HT-29 (cell line): Measurements from ENCODE around the gene CAPN14. TPM values are rescaled to one million over a fixed set of nuclear protein-coding genes. Genes with fewer than 3 reads are reported as not detected.

Experiments used
- DNase-seq: peaks from one replicate; pipeline ENCODE4 v3.0.0-alpha.2; 2015; ENCODE audit warnings: low spot score
- total RNA-seq: library from RNA; depleted of rRNA; stranded (reverse); fragments of >200 nt; shearing (Covaris generic); gene quantifications from 2 replicates; pipeline ENCODE4 v1.2.3, GENCODE V29; 2014; rRNA removed

The CAPN14 gene, protein sequence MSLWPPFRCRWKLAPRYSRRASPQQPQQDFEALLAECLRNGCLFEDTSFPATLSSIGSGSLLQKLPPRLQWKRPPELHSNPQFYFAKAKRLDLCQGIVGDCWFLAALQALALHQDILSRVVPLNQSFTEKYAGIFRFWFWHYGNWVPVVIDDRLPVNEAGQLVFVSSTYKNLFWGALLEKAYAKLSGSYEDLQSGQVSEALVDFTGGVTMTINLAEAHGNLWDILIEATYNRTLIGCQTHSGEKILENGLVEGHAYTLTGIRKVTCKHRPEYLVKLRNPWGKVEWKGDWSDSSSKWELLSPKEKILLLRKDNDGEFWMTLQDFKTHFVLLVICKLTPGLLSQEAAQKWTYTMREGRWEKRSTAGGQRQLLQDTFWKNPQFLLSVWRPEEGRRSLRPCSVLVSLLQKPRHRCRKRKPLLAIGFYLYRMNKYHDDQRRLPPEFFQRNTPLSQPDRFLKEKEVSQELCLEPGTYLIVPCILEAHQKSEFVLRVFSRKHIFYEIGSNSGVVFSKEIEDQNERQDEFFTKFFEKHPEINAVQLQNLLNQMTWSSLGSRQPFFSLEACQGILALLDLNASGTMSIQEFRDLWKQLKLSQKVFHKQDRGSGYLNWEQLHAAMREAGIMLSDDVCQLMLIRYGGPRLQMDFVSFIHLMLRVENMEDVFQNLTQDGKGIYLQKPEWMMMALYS
- total RNA-seq: not detected in 2 replicates

DNA sequence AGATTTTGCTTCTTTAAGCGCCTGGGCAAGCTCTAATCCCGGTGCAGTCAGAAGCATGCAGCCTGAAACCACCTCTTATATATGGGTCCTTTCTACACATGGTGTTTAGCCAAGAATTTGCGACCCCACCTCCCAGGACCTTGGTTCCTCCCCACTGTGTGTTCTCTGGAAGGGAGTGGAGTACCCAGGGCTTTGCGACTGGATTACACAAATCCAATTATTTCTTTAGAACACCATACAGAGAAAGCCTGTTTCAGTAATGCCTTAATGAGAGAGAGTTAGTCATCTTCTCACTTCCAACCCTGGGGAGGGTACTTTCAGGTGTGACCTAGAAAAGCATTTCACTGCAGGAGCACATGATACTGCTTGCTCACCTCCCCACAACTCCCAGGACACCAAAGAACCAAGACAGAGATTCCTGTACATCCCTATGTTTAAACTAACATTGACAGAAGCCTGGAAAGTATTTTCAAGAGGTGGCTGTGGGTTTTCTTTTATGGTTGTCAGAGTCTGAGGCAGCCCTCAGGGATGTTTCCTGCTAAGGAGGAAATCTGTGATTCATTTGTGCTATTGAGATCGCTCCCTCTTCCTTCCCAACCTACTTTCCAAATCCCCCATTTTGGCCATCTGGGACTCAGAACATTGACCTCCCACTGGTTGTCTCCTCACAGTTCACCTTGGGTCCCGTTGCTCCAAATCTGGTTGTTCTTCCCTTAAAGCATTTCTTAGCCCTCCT is at the start of gene CAPN14:
Gene CAPN14, minus strand, starts transcription at position 51 of the 736 bp plus-strand sequence. CDS start 12,068 bp downstream, outside the sequence.
- DNase-seq: no peak

DNA sequence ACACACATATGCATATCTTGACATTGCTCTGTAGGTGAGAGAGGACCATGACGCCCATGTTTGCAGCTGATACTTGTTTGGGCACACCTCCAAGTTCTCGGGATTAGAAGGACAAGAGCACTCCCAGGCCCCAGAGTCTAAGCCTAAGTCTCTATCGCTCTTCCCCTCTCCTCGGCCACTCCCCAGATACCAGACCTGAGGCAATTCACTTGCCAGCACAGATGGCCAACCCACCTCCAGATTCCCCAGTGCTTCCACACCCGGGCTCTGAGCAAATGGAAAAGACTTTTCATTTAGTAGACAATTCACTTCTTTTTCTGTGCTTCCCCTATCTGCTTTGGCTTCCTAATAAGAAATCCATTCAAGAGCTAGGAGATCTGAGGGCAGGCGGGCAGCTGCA is 49.5 kb upstream of the CAPN14 start:
- DNase-seq: no peak

- no peak for DNase-seq
Observed at GRCh38 chr2:31265234-31265633, 47.9 kb upstream of the CAPN14 start.

DNA sequence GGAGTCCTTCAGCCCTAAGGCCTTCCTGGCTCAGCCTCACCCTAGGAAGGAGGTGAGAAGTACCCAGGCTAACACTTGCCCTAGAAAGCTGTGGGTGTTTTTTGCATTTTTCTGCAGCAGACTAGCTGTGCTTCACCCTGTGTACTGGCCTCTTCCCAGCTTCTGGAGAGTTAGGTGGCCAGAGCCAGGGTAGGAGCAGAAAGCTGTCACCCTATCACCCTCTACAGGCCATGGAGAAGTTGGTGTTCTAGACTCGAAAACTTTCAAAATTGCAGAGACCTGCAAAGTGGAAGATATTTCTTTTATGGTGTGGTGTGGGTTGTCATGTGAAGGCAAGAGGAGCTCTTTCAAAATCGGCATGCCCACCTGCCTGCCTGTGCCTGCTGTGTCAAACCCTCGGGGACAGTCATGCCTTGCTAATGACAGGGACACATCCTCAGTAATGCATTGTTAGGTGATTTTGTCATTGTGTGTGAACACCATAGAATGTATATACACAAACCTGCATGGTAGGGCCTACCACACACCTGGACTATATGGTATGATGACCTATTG is 46.4 kb upstream of the CAPN14 start:
- DNase-seq: no peak

DNA sequence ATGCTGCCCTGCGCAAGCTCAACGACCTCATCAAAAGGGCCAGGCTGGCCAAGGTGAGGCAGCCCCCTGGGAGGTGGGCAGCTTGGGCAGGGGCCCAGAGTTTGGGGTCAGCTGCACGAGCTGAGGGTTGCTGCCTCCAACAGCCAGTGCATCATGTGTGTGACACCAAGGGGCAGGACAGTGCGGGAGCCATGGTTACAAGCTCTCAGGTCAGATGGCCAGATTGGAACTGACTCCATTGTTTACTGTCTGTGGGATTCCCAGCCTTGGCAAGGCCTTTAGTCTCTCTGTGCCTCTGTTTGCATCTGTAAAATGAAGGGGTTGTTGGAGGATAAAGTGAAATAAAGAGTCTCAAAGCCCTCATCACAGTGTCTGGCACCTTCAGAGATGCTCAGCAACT is 43.6 kb upstream of the CAPN14 start:
- no peak for DNase-seq

- no peak for DNase-seq
Observed at GRCh38 chr2:31259075-31259474, 41.8 kb upstream of the CAPN14 start.

- DNase-seq: no peak
Observed at GRCh38 chr2:31258351-31258750, 41.0 kb upstream of the CAPN14 start.

GRCh38 chr2:31256611-31257382 is 39.5 kb upstream of the CAPN14 start:
- DNase-seq: no peak

GRCh38 chr2:31255911-31256571 is 38.7 kb upstream of the CAPN14 start:
- DNase-seq: no peak

DNA sequence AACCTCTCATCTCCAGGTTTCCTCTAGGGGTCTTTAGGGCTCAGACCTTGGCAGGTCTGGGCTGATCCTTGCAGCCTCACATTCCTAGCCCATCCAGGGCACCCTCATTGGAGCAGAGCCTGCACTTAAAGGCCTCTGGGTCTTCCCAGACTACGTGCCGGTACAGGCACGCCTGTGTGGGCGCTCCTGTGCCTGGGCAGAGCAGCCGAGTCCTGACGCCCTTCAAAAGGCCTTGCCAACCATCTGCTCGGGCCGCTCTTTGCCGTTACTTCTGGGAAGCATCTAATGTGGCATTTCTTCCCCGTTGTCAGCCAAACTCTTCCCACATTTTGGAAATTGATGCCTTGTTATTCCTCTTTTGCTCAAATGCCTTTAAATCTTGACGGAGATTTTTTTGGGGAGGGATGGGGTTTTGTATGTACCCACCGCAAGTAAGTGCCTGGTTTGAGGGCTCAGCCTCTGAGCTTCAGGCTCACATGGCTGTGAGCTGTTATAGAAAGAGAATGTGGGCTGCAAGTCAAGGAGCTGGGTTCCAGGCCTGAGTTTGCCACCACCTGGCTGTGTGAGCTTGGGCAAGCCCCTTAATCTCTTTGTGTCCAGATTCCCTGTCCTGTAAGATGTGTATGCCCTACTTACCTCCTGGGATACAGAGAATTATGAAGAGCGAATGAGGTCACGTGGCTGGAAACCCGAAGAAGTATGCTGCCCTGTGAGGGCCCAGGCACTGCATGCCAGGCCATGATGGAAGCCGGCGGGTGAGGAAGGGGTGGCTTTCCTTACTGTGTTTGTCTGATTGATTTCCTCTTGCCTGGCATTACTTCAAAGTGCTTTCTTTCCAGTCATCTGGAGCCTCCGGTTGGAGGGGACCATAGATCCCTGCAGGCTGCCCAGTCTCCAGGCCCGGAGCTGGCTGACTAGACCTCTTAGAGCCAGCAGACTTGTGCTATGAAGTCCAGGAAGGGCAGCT is 37.2 kb upstream of the CAPN14 start:
- DNase-seq: no peak

GRCh38 chr2:31253356-31254131 is 36.2 kb upstream of the CAPN14 start:
- DNase-seq: peak; percentile 36

DNA sequence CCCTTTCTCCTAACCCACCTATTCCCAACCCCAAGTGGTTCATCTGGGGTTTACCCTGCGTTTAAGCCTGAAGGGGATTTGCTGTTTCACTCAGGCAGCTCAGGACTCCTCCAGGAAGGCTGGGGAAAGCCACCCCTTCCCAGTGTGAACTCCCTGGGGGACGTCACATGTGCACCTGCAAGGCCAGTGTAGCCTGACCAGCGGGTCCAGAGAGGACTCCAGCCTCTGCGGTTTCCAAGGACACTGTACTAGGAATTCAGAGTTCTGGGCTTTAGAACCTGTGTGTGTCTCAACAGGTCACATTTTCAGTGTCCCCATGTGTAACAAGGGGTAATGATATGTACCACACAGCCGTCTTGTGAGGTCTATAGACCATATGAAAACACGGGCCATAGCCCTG is 34.5 kb upstream of the CAPN14 start:
- no peak for DNase-seq

GRCh38 chr2:31251018-31251417 is 33.7 kb upstream of the CAPN14 start:
- DNase-seq: no peak

- DNase-seq: no peak
Observed at GRCh38 chr2:31249009-31249690, 31.8 kb upstream of the CAPN14 start.

DNA sequence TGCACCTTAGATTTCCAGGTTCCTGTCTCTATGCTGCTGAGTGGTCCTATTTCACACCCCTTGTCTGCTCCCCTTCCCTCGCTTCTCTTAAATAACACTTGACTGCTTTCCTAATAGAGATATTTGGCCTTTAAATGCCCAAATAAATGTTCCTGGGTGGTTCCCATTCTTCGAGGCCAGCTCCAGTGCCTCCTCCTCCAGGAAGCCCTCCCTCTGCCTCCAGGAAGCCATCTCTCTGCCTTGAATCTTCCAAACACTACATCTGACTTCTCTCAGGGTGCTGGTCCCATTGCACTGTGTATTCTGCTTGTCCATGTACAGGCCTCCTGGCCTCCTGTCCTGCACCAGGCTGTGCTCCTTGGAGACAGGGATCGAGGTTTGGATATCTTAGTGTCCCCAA is 30.8 kb upstream of the CAPN14 start:
- no peak for DNase-seq

- DNase-seq: no peak
Observed at GRCh38 chr2:31247711-31248110, 30.4 kb upstream of the CAPN14 start.

DNA sequence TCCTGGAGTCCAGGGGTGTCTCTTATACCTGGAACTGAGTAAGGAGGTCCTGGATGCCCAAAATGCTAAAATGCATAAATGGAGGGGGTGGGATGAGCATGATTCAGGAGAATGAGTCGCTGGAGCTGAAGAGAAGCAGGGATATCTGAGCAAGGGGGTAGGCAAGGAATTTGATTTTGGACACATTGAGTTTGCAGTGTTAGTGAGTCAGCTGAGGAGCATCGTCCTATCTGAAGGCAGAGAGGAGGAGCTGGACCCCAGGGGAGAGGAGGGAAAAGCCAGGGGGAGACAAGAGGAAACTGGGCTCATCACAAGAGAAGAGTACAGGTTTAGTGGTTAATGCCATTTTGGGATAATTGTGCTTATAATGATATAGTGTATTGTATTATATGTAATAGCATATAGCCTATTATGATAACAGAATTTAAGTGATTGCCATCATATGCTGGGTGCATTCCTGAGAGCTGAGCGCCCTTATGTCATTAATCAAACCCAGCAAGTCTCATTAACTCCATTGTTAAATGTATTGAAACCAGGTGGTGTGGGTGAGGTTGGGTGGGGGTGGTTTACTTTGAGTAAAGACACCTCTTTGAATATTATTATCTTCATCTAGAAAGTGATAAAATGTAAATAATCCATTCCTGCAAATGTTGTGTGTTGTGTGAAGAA is 29.0 kb upstream of the CAPN14 start:
- DNase-seq: no peak

- DNase-seq: no peak
Observed at GRCh38 chr2:31244101-31244500, 26.8 kb upstream of the CAPN14 start.
